Colonic mucosa (tissue), 4 donors: ENCODE data around the gene TBCE. TPM values are rescaled to one million over a fixed set of nuclear protein-coding genes. Genes with fewer than 3 reads are reported as not detected.

Source experiments
- DNase-seq: peaks from one replicate; pipeline ENCODE4 v3.0.0-alpha.2; 2020
- H3K27ac ChIP-seq: fragments of 200-600 bp; one replicate; pipeline ENCODE4 v1.8.0; 2021
- H3K27me3 ChIP-seq: fragments of 200-600 bp; one replicate; pipeline ENCODE4 v1.8.0; 2021
- H3K36me3 ChIP-seq: fragments of 200-600 bp; one replicate; pipeline ENCODE4 v1.8.0; 2021
- H3K4me1 ChIP-seq: fragments of 200-600 bp; one replicate; pipeline ENCODE4 v1.8.0; 2021; ENCODE audit warnings: mild to moderate bottlenecking
- H3K4me3 ChIP-seq: fragments of 200-600 bp; one replicate; pipeline ENCODE4 v1.8.0; 2021
- H3K9ac ChIP-seq, 2 donors: one replicate each; pipeline ENCODE4 v1.7.0; 2013; ENCODE audit warnings: control low read depth in 2 of 2, low read depth in 2 of 2, low read length in 2 of 2
- H3K9me3 ChIP-seq: fragments of 200-600 bp; one replicate; pipeline ENCODE4 v1.8.0; 2021
- intact Hi-C: fragments of 100-400 bp; cut with DNase I; formaldehyde crosslinking; loops from one replicate; pipeline ENCODE4 v1.14.1; 2022
- total RNA-seq, 2 donors: library from RNA; stranded (reverse); fragmentation: NEBNext Ultra II Directional in 1 of 2; extraction: Animal tissue kit (Norgen Biotek cat#: 25700) in 1 of 2; gene quantifications; one replicate each; pipeline ENCODE4 v1.2.1, GENCODE V29; 2021
- TF ChIP-seq, protein P1 (sequence below): fragments of 200-600 bp; IDR thresholded peaks from one replicate; pipeline ENCODE4 v1.8.0; 2022; ENCODE audit warnings: antibody characterized with exemption, mild to moderate bottlenecking
- donor health status: healthy.
- donor health status: DM: no; HTN: no; CAD: no.
- donor health status: DM: no; HTN: no; CAD: no.

The TBCE gene
- total RNA-seq, 2 donors from 2014 or later = 12.6 to 22.7 TPM

DNA sequence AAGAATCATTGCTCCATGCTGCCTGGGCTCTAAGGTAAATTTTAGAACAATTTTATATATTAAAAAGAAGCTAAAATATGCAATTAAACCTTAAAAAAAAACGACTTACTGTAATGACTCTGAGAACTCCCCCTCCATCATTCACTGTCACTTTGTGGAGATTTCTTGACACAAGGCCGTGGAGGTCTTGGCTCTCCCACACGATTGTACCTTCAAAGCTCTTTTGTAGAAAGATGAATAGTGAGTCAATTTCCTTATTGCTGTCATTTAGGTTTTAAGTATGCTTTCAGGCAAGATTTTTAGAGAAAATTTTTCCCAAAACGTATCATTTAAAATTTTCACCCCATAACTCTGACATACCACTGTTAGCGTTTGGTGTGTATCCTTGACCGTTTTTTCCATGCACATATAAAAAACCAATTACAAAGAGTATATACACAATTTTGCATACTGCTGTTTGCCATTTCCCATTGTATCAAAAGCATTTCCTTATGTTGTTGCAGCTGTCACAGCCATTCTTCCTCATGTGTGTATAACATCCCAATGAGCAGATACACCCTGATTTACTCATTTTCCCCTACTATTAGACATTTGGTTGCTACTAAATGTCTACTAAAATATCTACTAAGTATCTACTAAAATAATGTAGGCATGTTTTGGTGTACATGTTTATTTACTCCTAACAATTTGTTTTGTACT, 103.7 kb downstream of the TBCE start:
- H3K4me3 ChIP-seq = no peak overlapping the region
- H3K4me1 ChIP-seq = no peaks in the 10 kb centered on the region
- H3K9me3 ChIP-seq = no peaks in the 10 kb centered on the region
- no peak overlapping the region for H3K9ac ChIP-seq
- intact Hi-C loops = no loop called here
- no peak overlapping the region for H3K27ac ChIP-seq
- TF ChIP-seq, protein P1, sequence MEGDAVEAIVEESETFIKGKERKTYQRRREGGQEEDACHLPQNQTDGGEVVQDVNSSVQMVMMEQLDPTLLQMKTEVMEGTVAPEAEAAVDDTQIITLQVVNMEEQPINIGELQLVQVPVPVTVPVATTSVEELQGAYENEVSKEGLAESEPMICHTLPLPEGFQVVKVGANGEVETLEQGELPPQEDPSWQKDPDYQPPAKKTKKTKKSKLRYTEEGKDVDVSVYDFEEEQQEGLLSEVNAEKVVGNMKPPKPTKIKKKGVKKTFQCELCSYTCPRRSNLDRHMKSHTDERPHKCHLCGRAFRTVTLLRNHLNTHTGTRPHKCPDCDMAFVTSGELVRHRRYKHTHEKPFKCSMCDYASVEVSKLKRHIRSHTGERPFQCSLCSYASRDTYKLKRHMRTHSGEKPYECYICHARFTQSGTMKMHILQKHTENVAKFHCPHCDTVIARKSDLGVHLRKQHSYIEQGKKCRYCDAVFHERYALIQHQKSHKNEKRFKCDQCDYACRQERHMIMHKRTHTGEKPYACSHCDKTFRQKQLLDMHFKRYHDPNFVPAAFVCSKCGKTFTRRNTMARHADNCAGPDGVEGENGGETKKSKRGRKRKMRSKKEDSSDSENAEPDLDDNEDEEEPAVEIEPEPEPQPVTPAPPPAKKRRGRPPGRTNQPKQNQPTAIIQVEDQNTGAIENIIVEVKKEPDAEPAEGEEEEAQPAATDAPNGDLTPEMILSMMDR = no peak
- no peaks in the 10 kb centered on the region for H3K27me3 ChIP-seq
- no peaks in the 10 kb centered on the region for H3K36me3 ChIP-seq
- no peak for DNase-seq

DNA sequence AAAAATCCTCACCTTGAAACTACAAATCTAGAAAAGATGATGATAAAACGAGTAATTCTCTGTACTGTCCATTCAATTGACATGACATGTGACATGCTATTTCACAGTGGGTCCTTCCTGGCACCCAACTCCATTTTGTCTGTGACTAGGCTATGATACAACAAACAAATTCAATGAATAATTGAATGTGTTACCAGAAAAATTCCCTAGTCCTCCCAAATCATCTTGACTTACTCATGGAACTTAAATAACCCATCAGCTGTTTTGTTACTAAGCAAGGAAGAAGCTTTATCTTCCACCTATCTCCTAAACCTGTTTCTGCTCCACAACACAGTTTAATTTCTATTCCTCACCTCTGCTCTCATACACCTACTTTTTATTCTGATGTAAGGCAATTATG, 106.6 kb downstream of the TBCE start:
- TF ChIP-seq, protein P1 = no peak
- Histone ChIP-seq H3K9ac (no peak overlapping the region), H3K4me1 (no peaks in the 10 kb centered on the region), H3K27me3 (no peaks in the 10 kb centered on the region), H3K4me3 (no peak overlapping the region), H3K27ac (no peak overlapping the region), H3K9me3 (no peaks in the 10 kb centered on the region), H3K36me3 (no peaks in the 10 kb centered on the region)
- DNase-seq = no peak
- intact Hi-C loops = no loop called here

DNA sequence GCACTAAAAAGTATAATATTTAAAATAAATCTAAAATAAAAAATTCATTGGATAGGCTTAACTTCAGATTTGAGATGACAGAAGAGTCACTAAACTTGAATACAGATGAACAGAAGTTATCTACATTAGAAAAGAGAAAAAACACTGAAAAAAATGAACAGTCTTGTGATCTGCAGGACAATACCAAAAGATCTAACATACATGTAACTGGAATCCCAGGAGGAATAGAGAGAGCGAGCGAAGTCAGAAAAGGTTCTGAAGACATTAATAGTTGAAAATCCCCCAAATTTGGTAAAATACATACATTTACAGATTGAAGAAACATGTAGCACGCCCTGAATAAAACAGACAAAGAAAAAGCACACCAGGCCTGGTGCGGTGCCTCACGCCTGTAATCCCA, 115.9 kb downstream of the TBCE start:
- Histone ChIP-seq H3K4me3 (no peak overlapping the region), H3K27ac (no peak overlapping the region), H3K4me1 (peaks cover 4% of the 10 kb centered on the region), H3K27me3 (no peaks in the 10 kb centered on the region), H3K9me3 (no peaks in the 10 kb centered on the region), H3K9ac (no peak overlapping the region), H3K36me3 (peaks cover 4% of the 10 kb centered on the region)
- intact Hi-C loops = no loop called here
- TF ChIP-seq, protein P1 = no peak
- no peak for DNase-seq

DNA sequence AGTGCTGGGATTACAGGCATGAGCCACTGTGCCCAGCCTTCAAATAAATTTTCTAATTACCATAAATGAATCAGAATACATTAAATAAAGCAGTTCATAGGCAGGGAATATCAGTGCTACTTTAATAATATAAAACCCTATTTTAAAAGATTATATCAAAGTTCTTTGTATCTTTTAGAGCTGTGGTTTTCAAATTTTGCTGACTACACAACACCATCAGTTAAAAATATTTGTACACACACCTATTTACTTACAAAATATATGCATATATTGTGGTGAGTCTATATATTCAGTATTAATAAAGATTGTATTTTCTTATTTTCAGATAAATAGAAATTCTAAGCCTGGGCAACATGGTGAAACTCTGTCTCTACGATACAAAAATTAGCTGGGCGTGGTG, 118.3 kb downstream of the TBCE start:
- TF ChIP-seq, protein P1 = no peak
- no peak overlapping the region for H3K27ac ChIP-seq
- DNase-seq = no peak
- no peak overlapping the region for H3K9ac ChIP-seq
- no peaks in the 10 kb centered on the region for H3K9me3 ChIP-seq
- no peaks in the 10 kb centered on the region for H3K27me3 ChIP-seq
- H3K36me3 ChIP-seq = peaks cover 4% of the 10 kb centered on the region
- H3K4me3 ChIP-seq = no peak overlapping the region
- intact Hi-C loops = no loop called here
- peaks cover 4% of the 10 kb centered on the region for H3K4me1 ChIP-seq

DNA sequence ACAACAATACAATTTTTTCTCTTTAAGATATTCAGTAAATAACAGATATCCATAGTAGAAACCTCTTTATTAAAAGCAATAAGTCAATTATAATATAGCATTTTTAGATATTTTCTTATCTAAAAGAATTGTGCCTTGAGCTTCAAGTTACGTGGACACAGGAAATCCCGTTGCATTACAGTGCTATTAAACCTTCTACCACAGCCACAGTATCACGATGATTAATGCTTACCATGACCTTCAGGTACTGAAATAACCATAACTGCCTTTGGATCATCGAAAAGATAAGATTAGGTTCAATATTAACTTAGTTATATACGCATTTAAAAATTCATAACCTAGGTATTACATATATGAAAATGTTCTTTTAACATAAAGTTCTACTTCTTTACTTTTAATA, 119.1 kb downstream of the TBCE start:
- DNase-seq = no peak
- Histone ChIP-seq H3K4me3 (no peak overlapping the region), H3K9me3 (no peaks in the 10 kb centered on the region), H3K9ac (no peak overlapping the region), H3K27ac (no peak overlapping the region), H3K4me1 (peaks cover 4% of the 10 kb centered on the region), H3K27me3 (no peaks in the 10 kb centered on the region), H3K36me3 (peaks cover 4% of the 10 kb centered on the region)
- intact Hi-C loops = no loop called here
- TF ChIP-seq, protein P1 = no peak
